ENCODE results near the gene MAGI3.

DNA sequence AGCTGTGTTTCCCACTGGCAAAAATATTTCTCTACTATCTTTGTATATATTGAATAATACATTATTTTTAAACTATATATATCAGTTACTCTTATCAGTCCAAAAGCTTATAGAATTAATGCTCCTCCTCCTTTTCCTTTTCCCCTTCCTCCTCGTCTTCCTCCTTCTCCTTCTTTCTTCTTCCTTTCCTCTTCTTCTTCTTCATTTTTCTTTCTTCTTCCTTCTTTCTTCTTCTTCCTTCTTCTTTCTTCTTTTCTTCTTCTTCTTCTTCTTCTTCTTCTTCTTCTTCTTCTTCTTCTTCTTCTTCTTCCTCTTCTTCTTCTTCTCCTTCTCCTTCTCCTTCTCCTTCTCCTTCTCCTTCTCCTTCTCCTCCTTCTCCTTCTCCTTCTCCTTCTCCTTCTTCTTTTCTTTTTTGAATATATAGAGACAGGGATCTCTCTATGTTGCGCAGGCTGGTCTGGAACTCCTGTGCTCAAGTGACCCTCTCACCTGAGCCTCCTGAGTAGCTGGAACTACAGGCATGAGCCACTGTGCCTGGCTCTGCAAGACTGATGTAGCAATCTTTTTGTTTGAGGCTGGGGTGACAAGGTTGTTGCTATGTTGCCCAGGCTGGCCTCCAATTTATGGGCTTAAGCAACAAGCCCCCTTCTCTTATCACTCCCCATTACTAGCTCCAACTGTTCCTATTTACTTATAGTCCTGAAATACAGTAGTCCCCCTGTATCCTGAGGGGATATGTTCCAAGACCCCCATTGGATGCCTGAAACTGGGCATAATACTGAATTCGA lies 47.4 kb downstream of the MAGI3 start:
- TF ChIP-seq, protein P1, sequence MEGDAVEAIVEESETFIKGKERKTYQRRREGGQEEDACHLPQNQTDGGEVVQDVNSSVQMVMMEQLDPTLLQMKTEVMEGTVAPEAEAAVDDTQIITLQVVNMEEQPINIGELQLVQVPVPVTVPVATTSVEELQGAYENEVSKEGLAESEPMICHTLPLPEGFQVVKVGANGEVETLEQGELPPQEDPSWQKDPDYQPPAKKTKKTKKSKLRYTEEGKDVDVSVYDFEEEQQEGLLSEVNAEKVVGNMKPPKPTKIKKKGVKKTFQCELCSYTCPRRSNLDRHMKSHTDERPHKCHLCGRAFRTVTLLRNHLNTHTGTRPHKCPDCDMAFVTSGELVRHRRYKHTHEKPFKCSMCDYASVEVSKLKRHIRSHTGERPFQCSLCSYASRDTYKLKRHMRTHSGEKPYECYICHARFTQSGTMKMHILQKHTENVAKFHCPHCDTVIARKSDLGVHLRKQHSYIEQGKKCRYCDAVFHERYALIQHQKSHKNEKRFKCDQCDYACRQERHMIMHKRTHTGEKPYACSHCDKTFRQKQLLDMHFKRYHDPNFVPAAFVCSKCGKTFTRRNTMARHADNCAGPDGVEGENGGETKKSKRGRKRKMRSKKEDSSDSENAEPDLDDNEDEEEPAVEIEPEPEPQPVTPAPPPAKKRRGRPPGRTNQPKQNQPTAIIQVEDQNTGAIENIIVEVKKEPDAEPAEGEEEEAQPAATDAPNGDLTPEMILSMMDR (conservative IDR thresholded peaks at IDR 0.05; ENCODE audit: low read length), result no peak
- no peak for TF ChIP-seq EZH2phosphoT487 (IDR thresholded peaks at IDR 0.05; ENCODE audit: borderline replicate concordance)

All from Loucy (cell line).